K562 (cell line): Measurements from ENCODE around the gene PCID2.

Experiments
- EZH2 ChIP-seq: IDR thresholded peaks from 2 replicates; pipeline ENCODE4 v1.6.1; 2012; ENCODE audit warnings: low read depth, mild to moderate bottlenecking, inconsistent platforms, low read length, borderline replicate concordance
- FOSL1 ChIP-seq: fragments of 200-800 bp; sonication (Bioruptor generic); conservative IDR thresholded peaks from 2 replicates; pipeline ENCODE4 v1.6.1; 2016; ENCODE audit warnings: missing genetic modification characterization, missing compliant biosample characterization
- POLR2A ChIP-seq: fragments of 450-650 bp; conservative IDR thresholded peaks from 2 replicates; pipeline ENCODE4 v1.6.1; 2016
- SMARCA4 ChIP-seq: fragments of 450-650 bp; IDR thresholded peaks from 2 replicates; pipeline ENCODE4 v1.6.1; 2016
- SP1 ChIP-seq: sonication (generic); formaldehyde crosslinking; IDR thresholded peaks from 2 replicates; pipeline ENCODE4 v1.8.1; 2022; ENCODE audit warnings: mild to moderate bottlenecking, missing genetic modification reagents
- SRF ChIP-seq, 2 experiments: fragments of 250-450, 450-650 bp in 1 of 2; sonication (Bioruptor Pico) in 1 of 2; sonication (generic) in 1 of 2; formaldehyde crosslinking; IDR thresholded peaks; 2 replicates each; pipeline versions ENCODE4 v1.5.0 to v1.5.1; 2020 to 2022; ENCODE audit warnings: mild to moderate bottlenecking in 1 of 2, missing genetic modification reagents in 1 of 2
- TCF7 ChIP-seq: sonication (generic); IDR thresholded peaks from 2 replicates; pipeline ENCODE4 v1.6.1; 2016; ENCODE audit warnings: antibody characterized with exemption, borderline replicate concordance
- ZEB2 ChIP-seq: fragments of 450-650 bp; IDR thresholded peaks from 2 replicates; pipeline ENCODE4 v1.6.1; 2016
- ZNF143 ChIP-seq: sonication (generic); formaldehyde crosslinking; IDR thresholded peaks from 2 replicates; pipeline ENCODE4 v1.9.0; 2022; ENCODE audit warnings: mild to moderate bottlenecking, missing genetic modification reagents
- TF ChIP-seq, protein P1 (sequence below), 3 experiments: IDR thresholded peaks in 2 of 3; conservative IDR thresholded peaks in 1 of 3; 2 replicates each; pipeline ENCODE4 v1.5.1; 2011 to 2012; ENCODE audit warnings: low read length in 3 of 3, mild to moderate bottlenecking in 3 of 3, control low read depth in 2 of 3, improper control_type of control experiment in 1 of 3, inconsistent platforms in 1 of 3, low read depth in 1 of 3, mixed read lengths in 1 of 3, moderate library complexity in 1 of 3; ENCODE audit not compliant: insufficient read depth in 2 of 3
- TF ChIP-seq, protein P2 (sequence below), 2 experiments: fragments of 200-800 bp in 1 of 2; sonication (Bioruptor generic) in 1 of 2; sonication (generic) in 1 of 2; formaldehyde crosslinking in 1 of 2; IDR thresholded peaks in 1 of 2; conservative IDR thresholded peaks in 1 of 2; 2 replicates each; pipeline versions ENCODE4 v1.5.0 to v1.6.1; 2016 to 2020; ENCODE audit warnings: missing compliant biosample characterization in 1 of 2, missing genetic modification characterization in 1 of 2, missing genetic modification reagents in 1 of 2

DNA sequence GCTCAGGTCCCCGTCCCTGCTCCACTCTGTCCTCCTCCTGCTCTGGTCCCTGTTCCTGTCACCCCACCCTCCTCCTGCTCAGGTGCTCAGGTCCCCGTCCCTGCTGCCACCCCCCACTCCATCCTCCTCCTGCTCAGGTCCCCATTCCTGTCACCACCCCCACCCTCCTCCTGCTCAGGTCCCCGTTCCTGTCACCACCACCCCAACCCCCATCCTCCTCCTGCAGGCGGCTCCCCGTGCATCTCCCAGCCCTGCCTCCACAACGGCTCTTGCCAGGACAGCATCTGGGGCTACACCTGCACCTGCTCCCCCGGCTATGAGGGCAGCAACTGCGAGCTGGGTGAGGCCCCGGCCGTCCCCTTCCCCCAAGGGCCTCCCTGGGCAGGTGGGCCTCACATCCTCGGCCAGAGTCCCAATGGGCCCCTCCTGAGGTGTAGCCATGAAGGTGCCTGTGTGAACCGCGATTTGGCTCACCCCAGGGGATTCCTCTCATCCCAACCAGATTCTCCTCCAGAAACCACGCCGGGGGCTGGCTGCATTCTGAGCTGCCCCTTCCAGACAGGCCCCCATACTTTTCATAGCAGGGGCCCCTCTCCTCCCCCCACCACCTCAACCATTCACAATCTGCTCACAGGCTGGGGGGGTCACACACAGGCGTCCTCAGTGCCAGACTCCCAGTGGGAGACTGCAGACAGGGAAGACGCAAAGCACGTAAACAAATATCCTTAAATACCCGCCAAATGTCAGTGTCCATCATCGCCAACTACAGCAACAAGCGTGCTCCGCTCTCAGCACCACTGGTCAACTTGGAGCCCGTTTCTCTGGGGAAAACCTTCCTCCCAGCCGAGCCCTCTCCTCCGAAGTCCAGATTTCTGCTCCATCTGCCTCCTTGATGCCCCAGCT, 45.4 kb downstream of the PCID2 start:
- no peak for TF ChIP-seq SRF (CRISPR knock-in tag; IDR thresholded peaks at IDR 0.05)
- TF ChIP-seq, protein P1, sequence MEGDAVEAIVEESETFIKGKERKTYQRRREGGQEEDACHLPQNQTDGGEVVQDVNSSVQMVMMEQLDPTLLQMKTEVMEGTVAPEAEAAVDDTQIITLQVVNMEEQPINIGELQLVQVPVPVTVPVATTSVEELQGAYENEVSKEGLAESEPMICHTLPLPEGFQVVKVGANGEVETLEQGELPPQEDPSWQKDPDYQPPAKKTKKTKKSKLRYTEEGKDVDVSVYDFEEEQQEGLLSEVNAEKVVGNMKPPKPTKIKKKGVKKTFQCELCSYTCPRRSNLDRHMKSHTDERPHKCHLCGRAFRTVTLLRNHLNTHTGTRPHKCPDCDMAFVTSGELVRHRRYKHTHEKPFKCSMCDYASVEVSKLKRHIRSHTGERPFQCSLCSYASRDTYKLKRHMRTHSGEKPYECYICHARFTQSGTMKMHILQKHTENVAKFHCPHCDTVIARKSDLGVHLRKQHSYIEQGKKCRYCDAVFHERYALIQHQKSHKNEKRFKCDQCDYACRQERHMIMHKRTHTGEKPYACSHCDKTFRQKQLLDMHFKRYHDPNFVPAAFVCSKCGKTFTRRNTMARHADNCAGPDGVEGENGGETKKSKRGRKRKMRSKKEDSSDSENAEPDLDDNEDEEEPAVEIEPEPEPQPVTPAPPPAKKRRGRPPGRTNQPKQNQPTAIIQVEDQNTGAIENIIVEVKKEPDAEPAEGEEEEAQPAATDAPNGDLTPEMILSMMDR (IDR thresholded peaks at IDR 0.05 in 2 of 3, conservative IDR thresholded peaks at IDR 0.05 in 1 of 3; ENCODE audit: insufficient read depth in 2 of 3, low read depth in 1 of 3, low read length in 3 of 3), result no peak
- no peak for TF ChIP-seq EZH2
- no peak for TF ChIP-seq ZEB2
- no peak for TF ChIP-seq ZNF143 (CRISPR knock-in tag)
- TF ChIP-seq POLR2A, result no peak
- TF ChIP-seq SMARCA4, result no peak
- TF ChIP-seq, protein P2, sequence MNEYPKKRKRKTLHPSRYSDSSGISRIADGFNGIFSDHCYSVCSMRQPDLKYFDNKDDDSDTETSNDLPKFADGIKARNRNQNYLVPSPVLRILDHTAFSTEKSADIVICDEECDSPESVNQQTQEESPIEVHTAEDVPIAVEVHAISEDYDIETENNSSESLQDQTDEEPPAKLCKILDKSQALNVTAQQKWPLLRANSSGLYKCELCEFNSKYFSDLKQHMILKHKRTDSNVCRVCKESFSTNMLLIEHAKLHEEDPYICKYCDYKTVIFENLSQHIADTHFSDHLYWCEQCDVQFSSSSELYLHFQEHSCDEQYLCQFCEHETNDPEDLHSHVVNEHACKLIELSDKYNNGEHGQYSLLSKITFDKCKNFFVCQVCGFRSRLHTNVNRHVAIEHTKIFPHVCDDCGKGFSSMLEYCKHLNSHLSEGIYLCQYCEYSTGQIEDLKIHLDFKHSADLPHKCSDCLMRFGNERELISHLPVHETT (CRISPR knock-in tag; conservative IDR thresholded peaks at IDR 0.05 in 1 of 2, IDR thresholded peaks at IDR 0.05 in 1 of 2), result no peak
- TF ChIP-seq SP1 (CRISPR knock-in tag), result no peak
- TF ChIP-seq TCF7, result no peak
- no peak for TF ChIP-seq FOSL1 (tag)
